CD4-positive, alpha-beta T cell treated with Interleukin-17A for 1 hour (primary cell): ENCODE results near the gene DOK3.

ENCODE experiments used
- DNase-seq: peaks from one replicate; pipeline ENCODE4 v3.0.0-alpha.2; 2020

Gene DOK3

DNA sequence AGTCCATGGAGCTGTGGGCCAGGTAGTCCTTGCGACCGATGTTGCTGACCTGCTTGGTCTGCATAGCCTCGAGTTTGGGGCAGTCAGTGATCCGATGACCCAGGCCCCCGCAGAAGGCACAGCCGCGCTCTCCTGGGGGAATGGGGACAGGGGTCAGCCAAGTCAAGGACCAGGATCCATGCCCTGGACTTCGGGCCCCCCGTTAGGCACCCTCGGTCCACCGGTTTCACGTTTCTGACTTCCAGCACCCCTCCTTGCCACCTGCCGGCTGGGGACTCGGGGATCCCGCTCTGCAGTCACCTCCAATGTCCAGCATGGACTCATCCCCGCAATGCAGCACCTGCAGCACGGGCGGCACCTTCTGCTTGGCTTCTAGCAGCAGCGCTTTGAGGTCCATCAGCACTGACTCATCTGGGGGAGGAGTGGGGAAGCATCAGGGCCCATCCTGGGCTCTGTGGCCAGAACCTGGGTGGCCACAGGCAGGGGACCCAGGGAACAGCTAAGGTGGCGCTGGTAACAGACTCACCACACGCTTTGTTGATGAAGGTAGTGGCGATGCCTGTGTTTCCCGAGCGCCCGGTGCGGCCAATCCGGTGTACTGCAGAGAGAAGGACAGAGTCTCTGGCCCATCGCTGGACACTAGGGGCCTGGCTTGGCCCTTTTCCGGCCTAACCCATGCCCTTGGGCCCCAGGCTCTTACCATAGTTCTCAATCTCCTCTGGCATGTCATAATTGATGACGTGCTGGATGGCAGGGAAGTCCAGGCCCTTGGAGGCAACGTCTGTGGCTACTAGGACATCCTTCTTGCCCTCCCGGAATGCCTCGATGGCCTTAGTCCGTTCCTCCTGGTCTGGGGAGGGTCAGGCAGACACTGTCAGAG lies 2.4 kb upstream of the DOK3 start:
- no peak for DNase-seq

DNA sequence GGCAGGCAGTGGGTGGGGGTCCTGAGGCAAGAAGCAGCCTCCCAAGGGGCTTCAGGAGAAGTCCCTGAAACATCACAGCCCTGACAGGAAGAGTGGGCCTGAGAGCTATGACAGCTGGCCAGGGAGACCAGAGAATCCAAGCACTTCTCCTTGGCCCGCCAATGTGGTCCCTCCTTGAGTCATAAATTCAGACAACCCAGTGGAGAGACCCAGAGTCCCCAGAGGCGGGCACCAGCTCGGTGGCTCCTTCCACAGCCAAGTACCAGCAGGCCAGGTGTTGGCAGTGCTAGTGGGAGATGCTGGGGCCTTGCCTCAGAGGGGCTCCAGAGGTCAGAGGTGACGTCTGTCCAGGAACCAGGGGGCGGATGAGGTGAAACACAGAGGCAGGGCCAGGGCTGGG lies 1.6 kb upstream of the DOK3 start:
- no peak for DNase-seq

DNA sequence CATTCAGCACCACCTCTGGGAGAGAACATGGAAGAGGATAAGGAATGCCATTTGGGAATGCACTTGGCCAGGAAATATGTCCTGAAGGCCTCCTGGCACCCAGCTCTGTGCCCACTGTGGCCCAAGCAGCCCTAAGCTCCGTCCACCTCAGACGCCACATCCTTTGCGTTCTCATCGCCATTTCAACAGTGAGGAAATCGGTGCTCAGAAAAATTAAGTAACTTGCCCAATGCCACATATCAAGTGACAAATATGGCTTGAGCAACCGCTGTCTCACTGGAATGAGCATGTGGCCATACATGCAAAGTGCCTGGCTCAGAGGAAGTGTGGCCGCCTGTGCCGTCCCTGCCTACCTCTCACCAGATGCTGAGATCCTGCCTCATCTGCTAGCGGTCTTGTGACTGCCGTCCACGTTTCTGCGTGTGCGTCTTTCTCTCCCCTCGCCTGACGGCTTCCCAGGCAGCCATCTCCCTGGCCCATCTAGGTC lies 984 bp upstream of the DOK3 start:
- peak; percentile 17 for DNase-seq

DNA sequence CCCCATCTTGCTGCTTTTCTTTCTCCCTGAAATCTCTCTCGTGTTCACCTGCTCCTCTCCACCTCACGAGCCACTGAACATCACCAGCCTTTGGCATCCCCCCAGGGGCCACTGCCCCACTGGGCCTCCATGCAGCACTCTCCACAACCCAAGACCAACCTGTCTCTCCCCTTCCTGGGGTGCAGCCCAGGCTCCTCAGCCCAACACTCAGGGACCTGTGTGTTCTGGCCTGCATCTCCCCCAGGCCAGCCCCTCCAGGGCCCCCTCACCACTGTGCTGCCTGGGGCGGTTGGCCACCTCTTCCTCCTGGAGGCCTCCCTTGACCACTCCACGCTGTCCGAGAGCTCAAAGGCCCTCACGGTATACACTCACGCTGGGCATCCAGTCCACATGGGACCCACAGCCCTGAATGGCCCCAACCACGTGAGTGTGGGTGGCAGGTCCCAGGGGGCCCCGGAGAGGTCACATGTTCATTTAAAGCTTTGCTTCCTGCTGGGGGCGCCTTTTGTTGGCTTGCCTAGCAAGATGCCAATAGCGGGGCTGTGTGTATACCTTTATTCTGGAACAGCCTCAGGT lies 453 bp upstream of the DOK3 start:
- no peak for DNase-seq

DNA sequence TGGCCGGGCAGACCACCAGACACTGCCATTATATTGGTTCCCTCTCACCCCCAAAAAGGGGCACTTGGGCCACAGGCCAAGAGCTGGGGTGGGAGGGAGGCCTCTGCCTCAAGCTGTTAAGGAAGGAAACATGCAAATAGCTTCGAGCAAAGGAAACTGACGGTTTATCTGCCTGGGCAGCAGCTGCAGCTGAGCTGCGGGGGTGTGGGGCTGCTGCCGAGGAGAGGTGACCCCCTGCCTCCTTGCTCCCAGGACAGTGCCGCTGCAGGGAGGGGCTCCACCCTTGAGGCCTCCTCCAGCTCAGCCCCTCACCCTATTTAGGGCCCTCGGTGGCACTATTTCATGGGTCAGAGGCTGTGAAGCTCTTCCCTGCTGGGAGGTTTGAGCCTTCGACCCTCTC lies 789 bp downstream of the DOK3 start:
- DNase-seq = no peak

DNA sequence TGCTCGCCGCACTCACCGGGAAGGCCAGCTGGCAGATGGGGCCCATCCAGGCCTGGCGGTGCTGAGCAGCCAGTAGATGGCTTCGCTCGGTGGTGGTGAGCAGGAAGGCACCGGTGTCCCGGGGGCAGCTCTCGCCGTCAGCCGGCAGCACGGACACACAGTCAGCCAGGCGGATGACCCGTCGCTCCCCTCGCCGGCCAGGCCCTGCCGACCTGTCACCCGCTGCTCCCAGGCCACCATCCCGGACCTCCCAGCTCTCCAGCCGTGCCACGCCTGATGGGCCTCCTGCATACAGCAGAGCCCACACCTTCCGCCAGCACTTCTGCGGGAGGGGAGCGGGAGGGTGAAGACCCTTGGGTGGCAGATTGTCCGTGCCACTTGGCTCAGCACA lies 1.4 kb downstream of the DOK3 start:
- DNase-seq = no peak

- DNase-seq = no peak
Measured at GRCh38 chr5:177507596-177508220, 1.9 kb downstream of the DOK3 start.

DNA sequence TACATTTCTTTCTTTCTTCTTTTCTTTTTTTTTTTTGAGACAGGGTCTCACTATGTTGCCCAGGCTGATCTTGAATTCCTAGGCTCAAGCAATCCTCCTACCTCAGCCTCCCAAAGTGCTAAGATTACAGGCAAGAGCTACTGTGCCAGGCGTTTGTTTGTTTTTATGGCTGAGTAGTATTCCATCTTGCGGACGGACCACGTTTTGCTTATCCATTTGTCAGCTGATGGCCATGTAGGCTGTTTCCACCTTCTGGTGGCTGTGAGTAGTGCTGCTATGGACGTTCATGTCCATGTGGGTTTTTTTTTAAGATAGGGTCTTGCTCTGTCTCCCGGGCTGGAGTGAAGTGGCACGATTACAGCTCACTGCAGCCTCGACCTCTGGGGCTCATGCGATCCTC lies 2.5 kb downstream of the DOK3 start:
- no peak for DNase-seq

DNA sequence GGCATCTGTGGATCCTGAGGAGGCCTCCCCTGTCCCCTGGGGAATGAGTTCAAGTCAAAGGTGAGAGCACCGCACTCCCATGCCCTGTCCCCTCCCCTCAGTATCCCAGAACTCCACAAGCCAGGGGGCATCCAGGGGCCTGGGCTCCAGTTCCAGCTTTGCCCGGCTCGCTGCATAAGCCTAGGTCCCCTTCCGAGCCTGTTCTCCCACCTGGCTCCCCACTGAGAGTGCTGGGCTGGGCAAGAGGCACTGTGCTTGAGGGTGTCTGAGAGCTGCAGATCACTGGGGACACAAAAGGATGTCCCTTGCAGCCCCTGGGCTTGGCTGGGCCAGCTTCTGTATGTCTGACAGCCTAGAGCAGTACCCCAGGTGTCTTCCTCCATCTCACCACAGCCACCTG lies 4.6 kb downstream of the DOK3 start:
- DNase-seq = no peak

- no peak for DNase-seq
Measured at GRCh38 chr5:177504086-177505056, 5.3 kb downstream of the DOK3 start.

DNA sequence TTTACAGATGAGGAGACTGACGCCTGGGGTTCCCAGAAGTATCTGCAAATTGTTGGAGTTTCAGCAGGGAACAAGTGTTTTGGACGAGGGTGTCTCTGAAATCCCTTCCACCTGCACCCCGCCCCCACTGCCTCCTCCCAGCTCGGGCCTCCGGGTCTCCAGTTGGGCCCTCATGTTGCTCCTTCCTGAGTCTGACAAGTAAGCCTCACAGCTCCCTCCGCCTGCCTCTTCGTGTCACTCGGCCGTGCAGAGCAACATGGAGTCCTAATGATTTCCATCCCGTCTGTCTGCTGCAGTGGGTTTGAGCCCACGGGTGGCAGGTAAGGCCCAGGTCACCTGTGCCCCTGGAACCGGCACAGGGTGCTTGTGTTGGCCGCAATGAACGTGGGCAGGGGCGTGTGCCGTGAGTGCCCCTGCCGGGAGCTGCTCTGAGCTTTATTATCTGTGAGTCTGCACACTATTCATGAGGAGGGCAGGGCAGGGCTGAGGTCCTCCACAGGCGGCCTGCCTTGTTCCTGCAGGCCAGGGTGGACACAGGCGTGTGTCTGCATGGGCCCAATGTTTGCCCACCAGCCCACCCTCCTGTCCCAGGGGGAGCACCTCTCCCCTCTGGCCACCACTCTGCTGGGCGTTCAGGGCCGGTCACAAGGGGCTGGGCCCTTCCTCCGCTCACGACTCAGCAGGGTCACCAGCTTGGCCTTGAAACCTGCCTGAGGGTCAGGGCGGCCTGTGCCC lies 6.1 kb downstream of the DOK3 start:
- DNase-seq = no peak

DNA sequence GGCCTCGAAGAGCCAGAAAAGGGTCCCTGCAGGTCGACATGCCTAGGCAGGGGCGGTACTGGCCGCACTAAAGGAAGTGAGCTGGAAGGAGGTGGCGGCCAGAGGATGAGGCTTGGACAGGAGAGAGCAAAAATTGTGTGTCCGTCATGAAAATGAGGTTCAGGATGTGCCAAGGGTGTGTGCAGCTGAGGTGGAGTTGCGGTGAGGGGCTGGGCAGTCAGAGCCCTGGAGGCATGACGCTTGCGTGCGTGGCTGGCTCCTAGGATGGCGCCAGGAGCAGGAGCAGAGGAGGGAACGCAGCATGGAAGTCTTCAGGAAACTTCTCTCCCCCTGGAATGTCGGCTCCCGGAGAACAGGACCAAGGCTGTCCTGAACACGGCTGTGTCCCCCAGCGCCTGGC lies 6.7 kb downstream of the DOK3 start:
- DNase-seq = no peak

GRCh38 chr5:177501874-177502678 lies 7.5 kb downstream of the DOK3 start:
- DNase-seq = no peak

- DNase-seq = peak; percentile 83
Measured at GRCh38 chr5:177500685-177501522, 8.7 kb downstream of the DOK3 start.

- DNase-seq = no peak
Measured at GRCh38 chr5:177499842-177500241, 9.8 kb downstream of the DOK3 start.

DNA sequence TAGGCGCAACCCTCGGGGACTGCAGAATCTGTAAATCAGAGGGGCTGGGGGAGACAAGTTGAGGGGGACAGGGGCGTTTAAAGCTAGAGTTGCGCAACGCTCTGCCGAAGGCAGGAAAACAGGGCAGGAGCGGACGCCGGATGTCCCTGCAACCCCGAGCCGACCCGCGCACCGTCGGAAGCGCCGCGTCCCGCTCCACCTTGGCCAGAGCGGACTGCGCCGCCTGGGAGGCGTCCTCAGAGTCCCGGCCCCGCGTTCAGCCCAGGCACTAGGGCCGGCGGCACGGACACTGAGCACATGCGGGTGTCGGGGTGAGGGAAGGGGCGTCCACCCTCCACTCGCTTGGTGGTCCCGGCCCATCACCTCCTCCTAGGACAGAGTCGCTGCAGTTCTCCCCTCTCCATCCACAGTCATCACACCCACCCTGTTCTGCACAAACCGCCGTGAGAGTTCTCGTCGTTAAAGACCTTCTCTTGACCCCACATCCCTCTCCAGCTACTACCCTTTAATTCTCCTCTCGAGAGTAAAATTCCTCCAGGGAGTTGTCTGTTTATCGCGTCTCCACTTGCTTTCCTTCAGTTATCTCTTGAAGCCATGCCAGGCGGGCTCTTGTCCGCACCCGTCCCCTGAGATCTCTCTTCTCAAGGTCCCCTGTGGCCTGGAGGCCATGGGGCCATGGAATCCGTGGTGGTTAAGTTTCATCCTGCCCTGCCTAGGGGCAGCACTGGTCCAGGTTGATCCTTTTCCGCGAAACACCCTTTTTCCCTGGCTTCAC lies 11.4 kb downstream of the DOK3 start:
- no peak for DNase-seq

- peak; percentile 95 for DNase-seq
Measured at GRCh38 chr5:177497292-177498012, 12.2 kb downstream of the DOK3 start, which contains the start of gene PDLIM7. Gene PDLIM7, minus strand, starts transcription at chr5:177497604. Its CDS starts 1,092 bp downstream, at chr5:177496512.

DNA sequence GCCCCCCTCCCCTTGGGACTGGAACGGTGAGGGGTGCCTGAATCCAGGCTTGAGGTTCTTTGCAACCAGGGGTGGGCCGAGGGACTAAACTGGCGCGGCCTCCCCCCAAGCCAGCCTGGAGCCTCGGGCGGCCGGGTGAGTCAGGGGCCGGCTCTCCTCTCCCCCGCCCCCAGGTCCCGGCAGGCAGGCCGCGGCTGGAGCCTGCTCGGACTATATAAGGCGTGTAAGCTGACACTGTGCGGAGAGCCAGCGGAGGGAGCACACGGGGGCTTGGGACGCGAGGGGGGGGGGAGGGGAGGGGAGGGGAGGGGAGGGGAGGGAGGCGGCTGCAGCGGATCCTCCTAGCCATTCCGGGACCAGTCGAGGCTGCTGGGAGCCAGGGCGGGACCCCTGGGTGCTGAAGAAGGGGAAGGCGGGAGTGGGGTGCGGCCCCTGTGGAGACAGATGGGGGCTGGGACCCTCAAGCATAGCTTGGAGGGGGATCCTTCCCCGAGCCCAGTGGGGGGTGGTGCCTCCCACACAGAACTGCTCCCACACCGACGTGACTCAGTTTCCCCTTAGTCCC lies 12.8 kb downstream of the DOK3 start:
- DNase-seq = no peak
